ENCODE measurements around the gene PKHD1. TPM values are rescaled to one million over a fixed set of nuclear protein-coding genes. Genes with fewer than 3 reads are reported as not detected.

Gene PKHD1
- total and polyA plus RNA-seq, 2 of the 8 experiments (the other 6 are each of a cell fraction or from before 2014, with no cell fraction given), result 0.06 to 0.09 TPM

DNA sequence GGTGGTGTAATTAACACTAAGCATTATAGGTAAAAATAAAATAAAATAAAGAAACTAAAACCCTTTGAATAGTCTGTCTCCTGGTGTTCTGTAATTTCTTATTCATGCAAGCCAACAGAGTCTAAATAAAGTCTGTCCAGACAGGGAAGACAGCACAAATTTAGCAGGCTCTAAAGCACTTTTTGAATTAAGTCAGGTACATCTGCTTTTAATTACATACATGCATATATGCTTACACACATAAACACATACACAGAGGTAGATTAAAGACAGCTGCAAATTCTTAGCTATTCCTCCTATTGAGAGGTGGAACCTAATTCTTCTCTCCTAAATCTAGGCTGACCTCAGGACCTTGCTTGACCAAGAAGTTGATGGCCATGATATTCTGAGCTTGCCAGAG, 262.5 kb downstream of the PKHD1 start (continued):
- TF ChIP-seq, protein P1, sequence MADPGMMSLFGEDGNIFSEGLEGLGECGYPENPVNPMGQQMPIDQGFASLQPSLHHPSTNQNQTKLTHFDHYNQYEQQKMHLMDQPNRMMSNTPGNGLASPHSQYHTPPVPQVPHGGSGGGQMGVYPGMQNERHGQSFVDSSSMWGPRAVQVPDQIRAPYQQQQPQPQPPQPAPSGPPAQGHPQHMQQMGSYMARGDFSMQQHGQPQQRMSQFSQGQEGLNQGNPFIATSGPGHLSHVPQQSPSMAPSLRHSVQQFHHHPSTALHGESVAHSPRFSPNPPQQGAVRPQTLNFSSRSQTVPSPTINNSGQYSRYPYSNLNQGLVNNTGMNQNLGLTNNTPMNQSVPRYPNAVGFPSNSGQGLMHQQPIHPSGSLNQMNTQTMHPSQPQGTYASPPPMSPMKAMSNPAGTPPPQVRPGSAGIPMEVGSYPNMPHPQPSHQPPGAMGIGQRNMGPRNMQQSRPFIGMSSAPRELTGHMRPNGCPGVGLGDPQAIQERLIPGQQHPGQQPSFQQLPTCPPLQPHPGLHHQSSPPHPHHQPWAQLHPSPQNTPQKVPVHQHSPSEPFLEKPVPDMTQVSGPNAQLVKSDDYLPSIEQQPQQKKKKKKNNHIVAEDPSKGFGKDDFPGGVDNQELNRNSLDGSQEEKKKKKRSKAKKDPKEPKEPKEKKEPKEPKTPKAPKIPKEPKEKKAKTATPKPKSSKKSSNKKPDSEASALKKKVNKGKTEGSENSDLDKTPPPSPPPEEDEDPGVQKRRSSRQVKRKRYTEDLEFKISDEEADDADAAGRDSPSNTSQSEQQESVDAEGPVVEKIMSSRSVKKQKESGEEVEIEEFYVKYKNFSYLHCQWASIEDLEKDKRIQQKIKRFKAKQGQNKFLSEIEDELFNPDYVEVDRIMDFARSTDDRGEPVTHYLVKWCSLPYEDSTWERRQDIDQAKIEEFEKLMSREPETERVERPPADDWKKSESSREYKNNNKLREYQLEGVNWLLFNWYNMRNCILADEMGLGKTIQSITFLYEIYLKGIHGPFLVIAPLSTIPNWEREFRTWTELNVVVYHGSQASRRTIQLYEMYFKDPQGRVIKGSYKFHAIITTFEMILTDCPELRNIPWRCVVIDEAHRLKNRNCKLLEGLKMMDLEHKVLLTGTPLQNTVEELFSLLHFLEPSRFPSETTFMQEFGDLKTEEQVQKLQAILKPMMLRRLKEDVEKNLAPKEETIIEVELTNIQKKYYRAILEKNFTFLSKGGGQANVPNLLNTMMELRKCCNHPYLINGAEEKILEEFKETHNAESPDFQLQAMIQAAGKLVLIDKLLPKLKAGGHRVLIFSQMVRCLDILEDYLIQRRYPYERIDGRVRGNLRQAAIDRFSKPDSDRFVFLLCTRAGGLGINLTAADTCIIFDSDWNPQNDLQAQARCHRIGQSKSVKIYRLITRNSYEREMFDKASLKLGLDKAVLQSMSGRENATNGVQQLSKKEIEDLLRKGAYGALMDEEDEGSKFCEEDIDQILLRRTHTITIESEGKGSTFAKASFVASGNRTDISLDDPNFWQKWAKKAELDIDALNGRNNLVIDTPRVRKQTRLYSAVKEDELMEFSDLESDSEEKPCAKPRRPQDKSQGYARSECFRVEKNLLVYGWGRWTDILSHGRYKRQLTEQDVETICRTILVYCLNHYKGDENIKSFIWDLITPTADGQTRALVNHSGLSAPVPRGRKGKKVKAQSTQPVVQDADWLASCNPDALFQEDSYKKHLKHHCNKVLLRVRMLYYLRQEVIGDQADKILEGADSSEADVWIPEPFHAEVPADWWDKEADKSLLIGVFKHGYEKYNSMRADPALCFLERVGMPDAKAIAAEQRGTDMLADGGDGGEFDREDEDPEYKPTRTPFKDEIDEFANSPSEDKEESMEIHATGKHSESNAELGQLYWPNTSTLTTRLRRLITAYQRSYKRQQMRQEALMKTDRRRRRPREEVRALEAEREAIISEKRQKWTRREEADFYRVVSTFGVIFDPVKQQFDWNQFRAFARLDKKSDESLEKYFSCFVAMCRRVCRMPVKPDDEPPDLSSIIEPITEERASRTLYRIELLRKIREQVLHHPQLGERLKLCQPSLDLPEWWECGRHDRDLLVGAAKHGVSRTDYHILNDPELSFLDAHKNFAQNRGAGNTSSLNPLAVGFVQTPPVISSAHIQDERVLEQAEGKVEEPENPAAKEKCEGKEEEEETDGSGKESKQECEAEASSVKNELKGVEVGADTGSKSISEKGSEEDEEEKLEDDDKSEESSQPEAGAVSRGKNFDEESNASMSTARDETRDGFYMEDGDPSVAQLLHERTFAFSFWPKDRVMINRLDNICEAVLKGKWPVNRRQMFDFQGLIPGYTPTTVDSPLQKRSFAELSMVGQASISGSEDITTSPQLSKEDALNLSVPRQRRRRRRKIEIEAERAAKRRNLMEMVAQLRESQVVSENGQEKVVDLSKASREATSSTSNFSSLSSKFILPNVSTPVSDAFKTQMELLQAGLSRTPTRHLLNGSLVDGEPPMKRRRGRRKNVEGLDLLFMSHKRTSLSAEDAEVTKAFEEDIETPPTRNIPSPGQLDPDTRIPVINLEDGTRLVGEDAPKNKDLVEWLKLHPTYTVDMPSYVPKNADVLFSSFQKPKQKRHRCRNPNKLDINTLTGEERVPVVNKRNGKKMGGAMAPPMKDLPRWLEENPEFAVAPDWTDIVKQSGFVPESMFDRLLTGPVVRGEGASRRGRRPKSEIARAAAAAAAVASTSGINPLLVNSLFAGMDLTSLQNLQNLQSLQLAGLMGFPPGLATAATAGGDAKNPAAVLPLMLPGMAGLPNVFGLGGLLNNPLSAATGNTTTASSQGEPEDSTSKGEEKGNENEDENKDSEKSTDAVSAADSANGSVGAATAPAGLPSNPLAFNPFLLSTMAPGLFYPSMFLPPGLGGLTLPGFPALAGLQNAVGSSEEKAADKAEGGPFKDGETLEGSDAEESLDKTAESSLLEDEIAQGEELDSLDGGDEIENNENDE (IDR thresholded peaks at IDR 0.05; ENCODE audit: insufficient replicate concordance, low read length), result no peak
- TF ChIP-seq BACH1 (IDR thresholded peaks at IDR 0.05; ENCODE audit: low read length) (no peak), EGR1 (IDR thresholded peaks at IDR 0.05; ENCODE audit: borderline replicate concordance, low read depth, low read length) (no peak), POU5F1 (IDR thresholded peaks at IDR 0.05; ENCODE audit: low read depth, low read length) (no peak), POLR2AphosphoS5 (IDR thresholded peaks at IDR 0.05; ENCODE audit: low read depth, low read length) (no peak), TBP (IDR thresholded peaks at IDR 0.05; ENCODE audit: low read depth, low read length) (no peak)

Data from H1 (cell line).